Spleen (tissue), 7 donors: ENCODE results near the gene UBASH3A.

Source experiments
- CTCF ChIP-seq, 11 experiments: fragments of 200-600 bp in 7 of 11; fragments of 450-650 bp in 4 of 11; sonication (generic) in 4 of 11; IDR thresholded peaks in 8 of 11; conservative IDR thresholded peaks in 3 of 11; 1 replicate in 7 of 11; 2 replicates in 4 of 11; pipeline versions ENCODE4 v1.4.0 to v1.8.0; 2016 to 2021; ENCODE audit warnings: antibody characterized with exemption in 11 of 11, inconsistent platforms in 4 of 11, mild to moderate bottlenecking in 1 of 11
- POLR2A ChIP-seq, 3 donors: fragments of 450-650 bp; IDR thresholded peaks; one replicate each; pipeline ENCODE4 v1.5.1; 2017; ENCODE audit warnings: antibody characterized with exemption in 3 of 3, mild to moderate bottlenecking in 1 of 3
- POLR2AphosphoS5 ChIP-seq, 3 donors: sonication (generic); formaldehyde crosslinking; IDR thresholded peaks; one replicate each; pipeline ENCODE4 v1.5.1; 2017; ENCODE audit warnings: antibody characterized with exemption in 3 of 3
- donor health status: DM: no; HTN: no; CAD: no; lungs with moderate emphysema.
- donor health status: DM: no; HTN: no; CAD: no.
- donor health status: DM: no; HTN: no; CAD: no.

- TF ChIP-seq POLR2AphosphoS5 (IDR thresholded peaks at IDR 0.05) = no peak
- TF ChIP-seq POLR2A (IDR thresholded peaks at IDR 0.05) = no peak
- no peak for TF ChIP-seq CTCF (IDR thresholded peaks at IDR 0.05 in 8 of 11, conservative IDR thresholded peaks at IDR 0.05 in 3 of 11)
Measured at GRCh38 chr21:42361286-42361685, 42.4 kb upstream of the UBASH3A start.
